Activated CD8-positive, alpha-beta T cell treated with anti-CD3 and anti-CD28 coated beads, Interleukin-2, amount 10 ng/mL, durations not matched to agents 7 days and 5 days (primary cell): ENCODE measurements around the gene DEPDC5. TPM values are rescaled to one million over a fixed set of nuclear protein-coding genes. Genes with fewer than 3 reads are reported as not detected.
A peak's percentile ranks its signal among the peaks of the same experiment; 100 is the strongest.

Source experiments
- ATAC-seq: fragments of 150-1000 bp; cut with Tn5 transposase; one replicate; pipeline ENCODE4 v1.10.0; 2021; ENCODE audit warnings: moderate library complexity
- CTCF ChIA-PET: fragments of 350-600 bp; sonication (Branson Sonifier 250); formaldehyde crosslinking; loops from one replicate; lab custom pipeline; 2021; ENCODE audit warnings: antibody characterized with exemption; lab: Charles Lee
- POLR2A ChIA-PET: fragments of 350-600 bp; sonication (Branson Sonifier 250); formaldehyde crosslinking; loops from one replicate; lab custom pipeline; 2021; ENCODE audit warnings: antibody characterized with exemption; lab: Charles Lee
- DNase-seq: peaks from one replicate; pipeline ENCODE4 v3.0.0-alpha.2; 2020
- H3K27ac Mint-ChIP-seq: one replicate; pipeline ENCODE4 v1.8.0; 2021; ENCODE audit warnings: mild to moderate bottlenecking, mixed read lengths
- H3K27me3 Mint-ChIP-seq: one replicate; pipeline ENCODE4 v1.8.0; 2021; ENCODE audit warnings: low read depth, mixed read lengths
- H3K36me3 Mint-ChIP-seq: one replicate; pipeline ENCODE4 v1.8.0; 2021; ENCODE audit warnings: low read depth, mixed read lengths
- H3K4me1 Mint-ChIP-seq: one replicate; pipeline ENCODE4 v1.8.0; 2021; ENCODE audit warnings: low read depth, mixed read lengths
- H3K4me3 Mint-ChIP-seq: one replicate; pipeline ENCODE4 v1.8.0; 2021; ENCODE audit warnings: mild to moderate bottlenecking, mixed read lengths
- H3K9me3 Mint-ChIP-seq: one replicate; pipeline ENCODE4 v1.8.0; 2022; ENCODE audit warnings: mixed read lengths; ENCODE audit not compliant: insufficient read depth
- total RNA-seq, 2 experiments: library from RNA; stranded (reverse); gene quantifications; one replicate each; pipeline ENCODE4 v1.2.3, GENCODE V29; 2021

DEPDC5 gene
- total RNA-seq, 2 experiments from 2014 or later, result 43.5 to 45.6 TPM

GRCh38 chr22:31935961-31936635, 182.3 kb downstream of the DEPDC5 start:
- DNase-seq (no peak), ATAC-seq (no peak)
- H3K27me3 Mint-ChIP-seq, result peaks cover 3% of the 10 kb centered on the region
- H3K4me1 Mint-ChIP-seq, result peaks cover 9% of the 10 kb centered on the region
- ChIA-PET POLR2A (no interaction called here), CTCF (no interaction called here)
- H3K9me3 Mint-ChIP-seq, result no peaks in the 10 kb centered on the region
- H3K36me3 Mint-ChIP-seq, result no peaks in the 10 kb centered on the region
- H3K27ac Mint-ChIP-seq, result no peak overlapping the region
- no peak overlapping the region for H3K4me3 Mint-ChIP-seq

- CTCF ChIA-PET, result no interaction called here
- POLR2A ChIA-PET, result no interaction called here
- no peak overlapping the region for H3K4me3 Mint-ChIP-seq
- no peak overlapping the region for H3K27ac Mint-ChIP-seq
- ATAC-seq (no peak), DNase-seq (no peak)
- H3K4me1 Mint-ChIP-seq, result peaks cover 11% of the 10 kb centered on the region
- H3K9me3 Mint-ChIP-seq, result no peaks in the 10 kb centered on the region
- H3K36me3 Mint-ChIP-seq, result no peaks in the 10 kb centered on the region
- no peaks in the 10 kb centered on the region for H3K27me3 Mint-ChIP-seq
Measured at GRCh38 chr22:31937341-31937740, 183.5 kb downstream of the DEPDC5 start.

- no peak overlapping the region for H3K27ac Mint-ChIP-seq
- H3K36me3 Mint-ChIP-seq, result no peaks in the 10 kb centered on the region
- ChIA-PET CTCF (no interaction called here), POLR2A (no interaction called here)
- H3K27me3 Mint-ChIP-seq, result no peaks in the 10 kb centered on the region
- DNase-seq (no peak), ATAC-seq (no peak)
- no peak overlapping the region for H3K4me3 Mint-ChIP-seq
- no peaks in the 10 kb centered on the region for H3K9me3 Mint-ChIP-seq
- peaks cover 20% of the 10 kb centered on the region for H3K4me1 Mint-ChIP-seq
Measured at GRCh38 chr22:31938296-31938695, 184.5 kb downstream of the DEPDC5 start.

GRCh38 chr22:31940506-31940905, 186.7 kb downstream of the DEPDC5 start:
- H3K9me3 Mint-ChIP-seq, result no peaks in the 10 kb centered on the region
- H3K4me3 Mint-ChIP-seq, result no peak overlapping the region
- ChIA-PET POLR2A (no interaction called here), CTCF (no interaction called here)
- peaks cover 27% of the 10 kb centered on the region for H3K4me1 Mint-ChIP-seq
- no peaks in the 10 kb centered on the region for H3K27me3 Mint-ChIP-seq
- ATAC-seq (no peak), DNase-seq (no peak)
- no peak overlapping the region for H3K27ac Mint-ChIP-seq
- no peaks in the 10 kb centered on the region for H3K36me3 Mint-ChIP-seq

GRCh38 chr22:31942091-31942490, 188.3 kb downstream of the DEPDC5 start:
- Mint-ChIP-seq H3K9me3 (no peaks in the 10 kb centered on the region), H3K36me3 (peaks cover 2% of the 10 kb centered on the region), H3K4me1 (peaks cover 23% of the 10 kb centered on the region), H3K4me3 (no peak overlapping the region), H3K27ac (peak overlapping the region; percentile 17), H3K27me3 (no peaks in the 10 kb centered on the region)
- ChIA-PET POLR2A (interaction anchor here (0.6 kb wide), 1 partner anchor 245 kb away, joined by 4 read pairs; no protein-coding TSS in a partner anchor), CTCF (interaction anchor here (1.1 to 2.1 kb wide), 4 partner anchors 9 to 277 kb away, joined by 3 to 8 read pairs (median 6); no protein-coding TSS in a partner anchor)
- DNase-seq (no peak), ATAC-seq (no peak)

- no peak for DNase-seq
- peak overlapping the region; percentile 93 for H3K4me3 Mint-ChIP-seq
- ChIA-PET CTCF (interaction anchor here (1.9 to 2.1 kb wide), 2 partner anchors 27 to 278 kb away, joined by 8 read pairs; no protein-coding TSS in a partner anchor), POLR2A (interaction anchor here (0.8 kb wide), 1 partner anchor 267 kb away, joined by 3 read pairs; no protein-coding TSS in a partner anchor)
- peaks cover 32% of the 10 kb centered on the region for H3K4me1 Mint-ChIP-seq
- H3K27ac Mint-ChIP-seq, result peak overlapping the region; percentile 97
- peaks cover 15% of the 10 kb centered on the region for H3K36me3 Mint-ChIP-seq
- no peaks in the 10 kb centered on the region for H3K9me3 Mint-ChIP-seq
- ATAC-seq, result no peak
- no peaks in the 10 kb centered on the region for H3K27me3 Mint-ChIP-seq
Measured at GRCh38 chr22:31943206-31943977, 189.6 kb downstream of the DEPDC5 start.

GRCh38 chr22:31943978-31944699, 190.3 kb downstream of the DEPDC5 start, which contains the start of gene YWHAH:
YWHAH (plus strand) TSS chr22:31944535; CDS start chr22:31944734, 199 bp downstream.
- peaks cover 20% of the 10 kb centered on the region for H3K36me3 Mint-ChIP-seq
- H3K27ac Mint-ChIP-seq, result peak within 1 kb of the TSS; percentile 97
- H3K9me3 Mint-ChIP-seq, result no peaks in the 10 kb centered on the region
- CTCF ChIA-PET, result interaction anchor here (1.9 to 7.2 kb wide), 3 partner anchors 26 to 281 kb away, joined by 8 to 89 read pairs (median 8); partner anchors contain the start of gene PISD
- ATAC-seq, result peak; percentile 79
- H3K4me1 Mint-ChIP-seq, result peaks cover 35% of the 10 kb centered on the region
- POLR2A ChIA-PET, result interaction anchor here (0.8 kb wide), 1 partner anchor 267 kb away, joined by 3 read pairs; no protein-coding TSS in a partner anchor
- peak; percentile 96 for DNase-seq
- H3K4me3 Mint-ChIP-seq, result peak within 1 kb of the TSS; percentile 93
- no peaks in the 10 kb centered on the region for H3K27me3 Mint-ChIP-seq

- ATAC-seq, result peak; percentile 31
- DNase-seq, result peak; percentile 37
- H3K4me1 Mint-ChIP-seq, result peaks cover 39% of the 10 kb centered on the region
- peak overlapping the region; percentile 52 for H3K4me3 Mint-ChIP-seq
- H3K27ac Mint-ChIP-seq, result peak overlapping the region; percentile 49
- POLR2A ChIA-PET, result no interaction called here
- H3K27me3 Mint-ChIP-seq, result no peaks in the 10 kb centered on the region
- CTCF ChIA-PET, result interaction anchor here (2.2 to 7.2 kb wide), 2 partner anchors 26 to 281 kb away, joined by 12 to 89 read pairs; partner anchors contain the start of gene PISD
- peaks cover 26% of the 10 kb centered on the region for H3K36me3 Mint-ChIP-seq
- no peaks in the 10 kb centered on the region for H3K9me3 Mint-ChIP-seq
Measured at GRCh38 chr22:31944700-31945442, 191.1 kb downstream of the DEPDC5 start.

GRCh38 chr22:31945443-31945855, 191.6 kb downstream of the DEPDC5 start:
- H3K4me3 Mint-ChIP-seq, result no peak overlapping the region
- POLR2A ChIA-PET, result interaction anchor here (1.0 to 1.1 kb wide), 2 partner anchors 192 to 268 kb away, joined by 4 to 5 read pairs; no protein-coding TSS in a partner anchor
- no peak overlapping the region for H3K27ac Mint-ChIP-seq
- peak; percentile 47 for DNase-seq
- H3K4me1 Mint-ChIP-seq, result peaks cover 44% of the 10 kb centered on the region
- no peaks in the 10 kb centered on the region for H3K27me3 Mint-ChIP-seq
- H3K36me3 Mint-ChIP-seq, result peaks cover 31% of the 10 kb centered on the region
- ATAC-seq, result no peak
- CTCF ChIA-PET, result interaction anchor here (1.0 to 7.2 kb wide), 3 partner anchors 17 to 282 kb away, joined by 3 to 89 read pairs (median 12); partner anchors contain the start of gene PISD
- H3K9me3 Mint-ChIP-seq, result no peaks in the 10 kb centered on the region

GRCh38 chr22:31945971-31946680, 192.3 kb downstream of the DEPDC5 start:
- no peak for ATAC-seq
- H3K36me3 Mint-ChIP-seq, result peaks cover 36% of the 10 kb centered on the region
- H3K27ac Mint-ChIP-seq, result no peak overlapping the region
- H3K4me1 Mint-ChIP-seq, result peaks cover 50% of the 10 kb centered on the region
- POLR2A ChIA-PET, result interaction anchor here (1.0 to 1.1 kb wide), 2 partner anchors 193 to 269 kb away, joined by 4 to 5 read pairs; no protein-coding TSS in a partner anchor
- H3K9me3 Mint-ChIP-seq, result no peaks in the 10 kb centered on the region
- no peak overlapping the region for H3K4me3 Mint-ChIP-seq
- no peak for DNase-seq
- CTCF ChIA-PET, result interaction anchor here (0.8 to 7.2 kb wide), 5 partner anchors 17 to 283 kb away, joined by 3 to 89 read pairs (median 3); partner anchors contain the start of gene PISD
- H3K27me3 Mint-ChIP-seq, result no peaks in the 10 kb centered on the region
